Skeletal muscle satellite cell (primary cell): Measurements from ENCODE around the gene CASQ2.
"Not testable (repeated sequence)": the region's sequence is repeated elsewhere in the genome, so short reads cannot be mapped to it uniquely, and the experiment has no call there.

Source experiments
- H3K27me3 ChIP-seq: 2 replicates; pipeline ENCODE4 v1.7.0; 2013; ENCODE audit warnings: low read length; ENCODE audit not compliant: control insufficient read depth, insufficient read depth
- H3K36me3 ChIP-seq: 2 replicates; pipeline ENCODE4 v1.7.0; 2013; ENCODE audit warnings: mild to moderate bottlenecking, control low read depth, low read length; ENCODE audit not compliant: insufficient read depth
- H3K4me1 ChIP-seq: 2 replicates; pipeline ENCODE4 v1.7.0; 2013; ENCODE audit warnings: low read length; ENCODE audit not compliant: control insufficient read depth, insufficient read depth
- H3K4me2 ChIP-seq: 2 replicates; pipeline ENCODE4 v1.7.0; 2013; ENCODE audit warnings: mild to moderate bottlenecking, low read length
- H3K4me3 ChIP-seq: 2 replicates; pipeline ENCODE4 v1.7.0; 2013; ENCODE audit warnings: low read length
- H3K9ac ChIP-seq: 2 replicates; pipeline ENCODE4 v1.7.0; 2013; ENCODE audit warnings: mild to moderate bottlenecking, low read depth, low read length, moderate library complexity
- H3K9me3 ChIP-seq: replicated peaks from 2 replicates; pipeline ENCODE4 v1.7.0; 2013; ENCODE audit warnings: mild to moderate bottlenecking, control low read depth, low read length

The CASQ2 gene

GRCh38 chr1:115779075-115779474 lies 10.6 kb upstream of the CASQ2 start:
- peaks cover 30% of the 10 kb centered on the region for H3K4me1 ChIP-seq
- not testable (repeated sequence) for H3K27me3 ChIP-seq, H3K9ac ChIP-seq, H3K36me3 ChIP-seq, H3K9me3 ChIP-seq, H3K4me2 ChIP-seq, H3K4me3 ChIP-seq

- H3K4me2 ChIP-seq = peak overlapping the region; percentile 63
- peak overlapping the region; percentile 50 for H3K9ac ChIP-seq
- peak overlapping the region; percentile 16 for H3K4me3 ChIP-seq
These were observed 3.4 kb upstream of the CASQ2 start for GRCh38 chr1:115771847-115772457.

DNA sequence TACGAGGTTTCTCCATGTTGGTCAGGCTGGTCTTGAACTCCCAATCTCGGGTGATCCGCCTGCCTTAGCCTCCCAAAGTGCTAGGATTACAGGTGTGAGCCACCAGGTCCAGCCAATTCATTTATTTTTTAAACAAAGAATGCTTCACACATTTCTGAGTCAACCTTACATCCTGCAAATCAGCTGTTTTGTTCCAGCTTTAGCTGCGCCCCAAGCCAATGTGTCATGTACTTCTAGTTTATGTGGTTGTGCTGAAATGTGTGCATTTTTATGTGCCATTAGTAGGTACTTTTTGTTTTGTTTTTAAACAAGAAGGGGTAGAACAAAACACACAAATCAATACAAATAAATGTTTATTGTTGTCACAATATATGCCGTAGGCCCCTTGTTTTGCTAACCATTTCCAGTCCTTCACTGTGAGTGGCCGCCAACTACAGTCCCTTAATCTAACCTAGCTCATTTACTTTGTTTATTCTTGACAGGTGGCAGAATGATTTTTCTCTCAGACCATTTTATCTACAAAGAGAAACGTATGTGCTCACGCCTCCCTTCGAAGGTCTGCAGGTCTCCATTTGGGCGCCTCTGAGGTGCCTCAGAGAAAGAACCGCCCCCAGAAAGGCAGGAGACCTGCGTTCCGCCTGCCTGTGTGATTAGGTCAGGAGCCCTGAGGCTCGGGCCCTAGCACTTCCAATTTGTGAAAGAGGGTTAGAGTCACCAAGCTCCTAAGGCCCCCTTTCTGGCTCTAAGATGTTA lies 2.8 kb upstream of the CASQ2 start:
- Histone ChIP-seq H3K9ac (peak overlapping the region; percentile 50), H3K4me3 (peak overlapping the region; percentile 16), H3K4me1 (peaks cover 4% of the 10 kb centered on the region)

More at GRCh38 chr1:115771847-115772457, 3.4 kb upstream of the CASQ2 start:
- Histone ChIP-seq H3K27me3 (no peaks in the 10 kb centered on the region), H3K4me1 (peaks cover 4% of the 10 kb centered on the region), H3K36me3 (no peaks in the 10 kb centered on the region), H3K9me3 (no peaks in the 10 kb centered on the region)

DNA sequence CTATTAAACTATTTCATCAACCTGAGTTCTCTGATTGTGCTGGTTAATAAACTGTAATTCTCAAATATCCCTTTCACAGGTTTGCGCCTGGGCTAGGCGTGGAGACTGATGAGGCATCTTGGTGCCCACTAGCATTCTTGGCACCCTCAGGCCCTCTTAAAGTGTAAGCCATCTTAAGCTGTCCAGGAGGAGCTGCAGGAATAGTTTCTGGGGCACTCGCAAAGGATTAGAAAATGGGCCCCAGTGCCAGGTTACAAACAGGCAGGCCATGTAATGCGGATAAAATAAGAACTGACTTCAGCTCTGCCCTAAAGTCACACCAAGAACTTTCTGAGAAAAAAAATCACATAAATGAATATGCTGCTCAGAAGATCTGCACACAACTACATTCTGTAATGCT lies 1.1 kb downstream of the CASQ2 start:
- Histone ChIP-seq H3K4me3 (no peak overlapping the region), H3K9me3 (no peaks in the 10 kb centered on the region), H3K4me2 (no peak overlapping the region), H3K4me1 (peaks cover 4% of the 10 kb centered on the region), H3K36me3 (no peaks in the 10 kb centered on the region), H3K27me3 (no peaks in the 10 kb centered on the region), H3K9ac (no peak overlapping the region)

More for the DNA sequence above, 2.8 kb upstream of the CASQ2 start:
- no peaks in the 10 kb centered on the region for H3K36me3 ChIP-seq
- no peaks in the 10 kb centered on the region for H3K27me3 ChIP-seq
- H3K9me3 ChIP-seq = no peaks in the 10 kb centered on the region
- H3K4me2 ChIP-seq = peak overlapping the region; percentile 63

- H3K9ac ChIP-seq = no peak overlapping the region
- no peak overlapping the region for H3K4me3 ChIP-seq
- H3K4me2 ChIP-seq = no peak overlapping the region
- no peaks in the 10 kb centered on the region for H3K4me1 ChIP-seq
- H3K36me3 ChIP-seq = no peaks in the 10 kb centered on the region
- H3K27me3 ChIP-seq = no peaks in the 10 kb centered on the region
- H3K9me3 ChIP-seq = no peaks in the 10 kb centered on the region
These were observed 3.4 kb downstream of the CASQ2 start for GRCh38 chr1:115765091-115765490.

DNA sequence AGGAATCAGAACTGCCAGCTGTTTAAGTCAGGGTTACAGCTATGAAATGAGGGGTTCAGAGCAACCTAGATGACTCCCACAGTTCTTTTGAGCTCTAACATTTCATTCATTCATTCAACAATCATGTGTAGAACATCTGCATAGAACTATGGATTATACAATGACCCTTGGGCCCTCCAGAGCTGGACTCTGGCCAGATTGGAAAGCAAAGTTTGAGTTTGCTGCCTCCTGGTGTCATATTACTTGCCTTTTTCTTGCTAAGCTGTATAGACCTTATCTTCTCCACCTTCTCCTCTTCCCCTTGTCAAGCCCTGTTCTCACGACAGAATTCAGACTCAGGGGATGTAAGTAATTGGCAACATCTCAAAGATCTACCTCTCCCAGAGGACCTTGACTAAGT lies 4.0 kb downstream of the CASQ2 start:
- H3K36me3 ChIP-seq = no peaks in the 10 kb centered on the region
- H3K4me3 ChIP-seq = no peak overlapping the region
- H3K9ac ChIP-seq = no peak overlapping the region
- no peaks in the 10 kb centered on the region for H3K4me1 ChIP-seq
- H3K9me3 ChIP-seq = no peaks in the 10 kb centered on the region
- no peaks in the 10 kb centered on the region for H3K27me3 ChIP-seq
- H3K4me2 ChIP-seq = no peak overlapping the region

DNA sequence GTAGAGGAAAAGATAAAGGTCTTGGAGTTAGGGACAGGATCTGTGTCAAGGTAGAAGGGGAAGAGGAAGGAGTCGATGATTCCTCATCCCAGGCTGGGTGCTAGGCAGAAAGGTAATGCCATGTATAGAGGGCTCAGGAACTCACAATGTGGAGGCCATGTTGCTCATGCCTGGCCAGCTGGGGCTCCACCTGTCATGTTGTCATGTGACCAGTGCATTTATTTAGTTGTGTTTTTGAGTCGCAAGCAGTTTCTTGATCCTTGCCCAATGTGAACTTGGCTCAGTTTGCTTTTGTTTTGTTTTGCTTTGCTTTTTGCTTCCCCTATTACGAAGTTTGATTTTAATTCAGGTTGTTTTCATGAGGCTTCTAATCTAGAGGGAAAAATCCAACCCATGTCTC lies 5.7 kb downstream of the CASQ2 start:
- no peaks in the 10 kb centered on the region for H3K4me1 ChIP-seq
- no peak overlapping the region for H3K4me3 ChIP-seq
- H3K9ac ChIP-seq = no peak overlapping the region
- peaks cover 4% of the 10 kb centered on the region for H3K27me3 ChIP-seq
- no peaks in the 10 kb centered on the region for H3K36me3 ChIP-seq
- no peaks in the 10 kb centered on the region for H3K9me3 ChIP-seq
- no peak overlapping the region for H3K4me2 ChIP-seq

GRCh38 chr1:115761601-115762302 lies 6.8 kb downstream of the CASQ2 start:
- H3K4me3 ChIP-seq = no peak overlapping the region
- no peak overlapping the region for H3K9ac ChIP-seq
- H3K4me2 ChIP-seq = no peak overlapping the region
- H3K36me3 ChIP-seq = no peaks in the 10 kb centered on the region
- H3K27me3 ChIP-seq = peaks cover 4% of the 10 kb centered on the region
- no peaks in the 10 kb centered on the region for H3K9me3 ChIP-seq
- no peaks in the 10 kb centered on the region for H3K4me1 ChIP-seq

- peaks cover 16% of the 10 kb centered on the region for H3K27me3 ChIP-seq
- H3K9me3 ChIP-seq = no peaks in the 10 kb centered on the region
- H3K36me3 ChIP-seq = no peaks in the 10 kb centered on the region
- H3K4me3 ChIP-seq = no peak overlapping the region
- H3K9ac ChIP-seq = no peak overlapping the region
- no peak overlapping the region for H3K4me2 ChIP-seq
- H3K4me1 ChIP-seq = no peaks in the 10 kb centered on the region
These were observed 10.7 kb downstream of the CASQ2 start for GRCh38 chr1:115757856-115758255.

- no peak overlapping the region for H3K4me2 ChIP-seq
- no peaks in the 10 kb centered on the region for H3K36me3 ChIP-seq
- H3K9me3 ChIP-seq = no peaks in the 10 kb centered on the region
- H3K27me3 ChIP-seq = peaks cover 16% of the 10 kb centered on the region
- no peak overlapping the region for H3K9ac ChIP-seq
- no peaks in the 10 kb centered on the region for H3K4me1 ChIP-seq
- H3K4me3 ChIP-seq = no peak overlapping the region
These were observed 11.2 kb downstream of the CASQ2 start for GRCh38 chr1:115757326-115757725.

- H3K36me3 ChIP-seq = no peaks in the 10 kb centered on the region
- no peak overlapping the region for H3K4me3 ChIP-seq
- H3K4me2 ChIP-seq = no peak overlapping the region
- H3K9me3 ChIP-seq = no peaks in the 10 kb centered on the region
- H3K9ac ChIP-seq = no peak overlapping the region
- H3K4me1 ChIP-seq = no peaks in the 10 kb centered on the region
- H3K27me3 ChIP-seq = peaks cover 21% of the 10 kb centered on the region
These were observed 12.8 kb downstream of the CASQ2 start for GRCh38 chr1:115755456-115756370.
